Measurements from ENCODE around the gene CAMK2N1.
"Not testable (repeated sequence)": the region's sequence is repeated elsewhere in the genome, so short reads cannot be mapped to it uniquely, and the experiment has no call there.

The CAMK2N1 gene

GRCh38 chr1:20519609-20520262 lies 33.7 kb upstream of the CAMK2N1 start:
- not testable (repeated sequence) for H3K36me3 ChIP-seq (ENCODE audit: control insufficient read depth in 1 of 2, insufficient read depth in 2 of 2, low read depth in 1 of 2, low read length in 2 of 2); DNase-seq; H3K4me2 ChIP-seq (ENCODE audit: low read length, poor library complexity, severe bottlenecking); H4K8ac ChIP-seq (ENCODE audit: low read length); H3K79me1 ChIP-seq (replicated peaks; ENCODE audit: low read length, poor library complexity, severe bottlenecking); H3K14ac ChIP-seq (ENCODE audit: low read length in 2 of 2); H2AK5ac ChIP-seq (ENCODE audit: low read length, severe bottlenecking); H3K27me3 ChIP-seq (ENCODE audit: control insufficient read depth in 1 of 2, insufficient read depth in 1 of 2, low read length in 2 of 2); H4K91ac ChIP-seq (ENCODE audit: low read length); H3K27ac ChIP-seq (ENCODE audit: low read length, poor library complexity, severe bottlenecking); H2BK5ac ChIP-seq (ENCODE audit: low read depth, low read length, poor library complexity, severe bottlenecking); H3K23ac ChIP-seq (ENCODE audit: low read length in 2 of 2); H2BK120ac ChIP-seq (ENCODE audit: low read depth, low read length); H2AFZ ChIP-seq (ENCODE audit: low read depth, low read length); H2BK15ac ChIP-seq (ENCODE audit: low read depth, poor library complexity, severe bottlenecking); H3K4me1 ChIP-seq (ENCODE audit: control insufficient read depth, insufficient read depth, low read depth, low read length); H3K4me3 ChIP-seq (ENCODE audit: insufficient read depth in 1 of 2, low read depth in 1 of 2, low read length in 2 of 2); H2BK12ac ChIP-seq (ENCODE audit: low read length in 2 of 2); H3K9ac ChIP-seq (ENCODE audit: low read length); H3K4ac ChIP-seq (ENCODE audit: low read depth in 1 of 2, low read length in 2 of 2); H3K9me3 ChIP-seq (ENCODE audit: control insufficient read depth, low read length)
- H3K18ac ChIP-seq (ENCODE audit: low read depth in 1 of 2, low read length in 2 of 2) = peak overlapping the region in 1 of 2 experiments; percentile 21
- 77% methylated on average over 6 of the region's 7 CpGs for WGBS

GRCh38 chr1:20511518-20512428 lies 25.8 kb upstream of the CAMK2N1 start:
- Histone ChIP-seq H3K4me2 (ENCODE audit: low read length, poor library complexity, severe bottlenecking) (no peak overlapping the region), H2BK15ac (ENCODE audit: low read depth, poor library complexity, severe bottlenecking) (no peak overlapping the region), H2BK5ac (ENCODE audit: low read depth, low read length, poor library complexity, severe bottlenecking) (no peak overlapping the region), H3K23ac (ENCODE audit: low read length in 2 of 2) (no peak overlapping the region), H2BK120ac (ENCODE audit: low read depth, low read length) (no peak overlapping the region), H3K27ac (ENCODE audit: low read length, poor library complexity, severe bottlenecking) (no peak overlapping the region), H3K27me3 (ENCODE audit: control insufficient read depth in 1 of 2, insufficient read depth in 1 of 2, low read length in 2 of 2) (peaks cover 0 to 7% of the 10 kb centered on the region in 2 experiments), H3K9me3 (ENCODE audit: control insufficient read depth, low read length) (no peaks in the 10 kb centered on the region), H4K91ac (ENCODE audit: low read length) (no peak overlapping the region), H3K79me1 (replicated peaks; ENCODE audit: low read length, poor library complexity, severe bottlenecking) (peaks cover 1% of the 10 kb centered on the region), H3K4ac (ENCODE audit: low read depth in 1 of 2, low read length in 2 of 2) (no peak overlapping the region), H3K36me3 (ENCODE audit: control insufficient read depth in 1 of 2, insufficient read depth in 2 of 2, low read depth in 1 of 2, low read length in 2 of 2) (no peaks in the 10 kb centered on the region), H2AK5ac (ENCODE audit: low read length, severe bottlenecking) (no peak overlapping the region), H2AFZ (ENCODE audit: low read depth, low read length) (no peak overlapping the region), H3K9ac (ENCODE audit: low read length) (peak overlapping the region; percentile 37), H2BK12ac (ENCODE audit: low read length in 2 of 2) (no peak overlapping the region), H4K8ac (ENCODE audit: low read length) (no peak overlapping the region), H3K4me1 (ENCODE audit: control insufficient read depth, insufficient read depth, low read depth, low read length) (peaks cover 3% of the 10 kb centered on the region), H3K4me3 (ENCODE audit: insufficient read depth in 1 of 2, low read depth in 1 of 2, low read length in 2 of 2) (no peak overlapping the region), H3K18ac (ENCODE audit: low read depth in 1 of 2, low read length in 2 of 2) (no peak overlapping the region), H3K14ac (ENCODE audit: low read length in 2 of 2) (no peak overlapping the region)
- DNase-seq = peak; percentile 19
- 36% methylated on average over 2 of the region's 6 CpGs for WGBS

GRCh38 chr1:20508411-20508771 lies 22.4 kb upstream of the CAMK2N1 start:
- no peak for DNase-seq
- 88% methylated on average over 4 of the region's 5 CpGs for WGBS
- Histone ChIP-seq H2AK5ac (ENCODE audit: low read length, severe bottlenecking) (no peak overlapping the region), H3K18ac (ENCODE audit: low read depth in 1 of 2, low read length in 2 of 2) (peak overlapping the region in 1 of 2 experiments; percentile 91), H3K4ac (ENCODE audit: low read depth in 1 of 2, low read length in 2 of 2) (peak overlapping the region in 1 of 2 experiments; percentile 98), H2AFZ (ENCODE audit: low read depth, low read length) (peak overlapping the region; percentile 100), H3K4me3 (ENCODE audit: insufficient read depth in 1 of 2, low read depth in 1 of 2, low read length in 2 of 2) (peak overlapping the region; percentile 78 to 91), H3K9me3 (ENCODE audit: control insufficient read depth, low read length) (no peaks in the 10 kb centered on the region), H2BK12ac (ENCODE audit: low read length in 2 of 2) (no peak overlapping the region), H2BK120ac (ENCODE audit: low read depth, low read length) (no peak overlapping the region), H4K91ac (ENCODE audit: low read length) (no peak overlapping the region), H2BK5ac (ENCODE audit: low read depth, low read length, poor library complexity, severe bottlenecking) (no peak overlapping the region), H3K79me1 (replicated peaks; ENCODE audit: low read length, poor library complexity, severe bottlenecking) (peaks cover 13% of the 10 kb centered on the region), H3K4me1 (ENCODE audit: control insufficient read depth, insufficient read depth, low read depth, low read length) (peaks cover 3% of the 10 kb centered on the region), H3K27me3 (ENCODE audit: control insufficient read depth in 1 of 2, insufficient read depth in 1 of 2, low read length in 2 of 2) (peaks cover 0 to 7% of the 10 kb centered on the region in 2 experiments), H3K4me2 (ENCODE audit: low read length, poor library complexity, severe bottlenecking) (peak overlapping the region; percentile 87), H3K9ac (ENCODE audit: low read length) (peak overlapping the region; percentile 94), H3K23ac (ENCODE audit: low read length in 2 of 2) (no peak overlapping the region), H3K27ac (ENCODE audit: low read length, poor library complexity, severe bottlenecking) (no peak overlapping the region), H3K36me3 (ENCODE audit: control insufficient read depth in 1 of 2, insufficient read depth in 2 of 2, low read depth in 1 of 2, low read length in 2 of 2) (peaks cover 0 to 23% of the 10 kb centered on the region in 2 experiments), H2BK15ac (ENCODE audit: low read depth, poor library complexity, severe bottlenecking) (no peak overlapping the region), H3K14ac (ENCODE audit: low read length in 2 of 2) (no peak overlapping the region), H4K8ac (ENCODE audit: low read length) (peak overlapping the region; percentile 99)
